HEK293 (cell line): ENCODE measurements around the gene ATP4A.

Source experiments
- GLI2 ChIP-seq: fragments of 450-650 bp; formaldehyde crosslinking; IDR thresholded peaks from 2 replicates; pipeline ENCODE4; 2017; ENCODE audit warnings: missing biosample characterization, missing genetic modification characterization, low read depth, borderline replicate concordance
- KLF1 ChIP-seq: fragments of 450-650 bp; formaldehyde crosslinking; IDR thresholded peaks from 2 replicates; pipeline ENCODE4 v1.5.1; 2016; ENCODE audit warnings: missing biosample characterization, missing genetic modification characterization
- KLF17 ChIP-seq: fragments of 450-650 bp; formaldehyde crosslinking; IDR thresholded peaks from 2 replicates; pipeline ENCODE4 v1.5.1; 2016; ENCODE audit warnings: missing biosample characterization, missing genetic modification characterization
- KLF7 ChIP-seq: fragments of 450-650 bp; formaldehyde crosslinking; IDR thresholded peaks from 2 replicates; pipeline ENCODE4 v1.5.1; 2016; ENCODE audit warnings: missing biosample characterization, missing genetic modification characterization, borderline replicate concordance
- SP2 ChIP-seq: fragments of 450-650 bp; formaldehyde crosslinking; IDR thresholded peaks from 2 replicates; pipeline ENCODE4 v1.5.1; 2016; ENCODE audit warnings: missing biosample characterization, missing genetic modification characterization
- SP3 ChIP-seq: fragments of 450-650 bp; formaldehyde crosslinking; IDR thresholded peaks from 2 replicates; pipeline ENCODE4 v1.5.1; 2016; ENCODE audit warnings: missing biosample characterization, missing genetic modification characterization
- WT1 ChIP-seq: fragments of 450-650 bp; formaldehyde crosslinking; IDR thresholded peaks from 2 replicates; pipeline ENCODE4 v1.5.1; 2016; ENCODE audit warnings: missing biosample characterization, missing genetic modification characterization
- YY2 ChIP-seq: fragments of 450-650 bp; formaldehyde crosslinking; IDR thresholded peaks from 2 replicates; pipeline ENCODE4 v1.5.1; 2016; ENCODE audit warnings: missing biosample characterization, missing genetic modification characterization
- ZBTB44 ChIP-seq: fragments of 450-650 bp; IDR thresholded peaks from 2 replicates; pipeline ENCODE4 v1.5.1; 2018; ENCODE audit warnings: missing biosample characterization, mild to moderate bottlenecking, missing genetic modification characterization
- ZNF138 ChIP-seq: fragments of 450-650 bp; formaldehyde crosslinking; IDR thresholded peaks from 2 replicates; pipeline ENCODE4 v1.5.1; 2016; ENCODE audit warnings: missing biosample characterization, missing genetic modification characterization, borderline replicate concordance
- ZNF335 ChIP-seq: fragments of 450-650 bp; formaldehyde crosslinking; conservative IDR thresholded peaks from 2 replicates; pipeline ENCODE4 v1.5.1; 2016; ENCODE audit warnings: missing biosample characterization, missing genetic modification characterization
- ZNF354C ChIP-seq: fragments of 450-650 bp; formaldehyde crosslinking; IDR thresholded peaks from 2 replicates; pipeline ENCODE4 v1.5.1; 2016; ENCODE audit warnings: missing biosample characterization, missing genetic modification characterization, low read depth, borderline replicate concordance
- ZNF596 ChIP-seq: fragments of 450-650 bp; IDR thresholded peaks from 2 replicates; pipeline ENCODE4 v1.5.0; 2018; ENCODE audit warnings: missing biosample characterization, mild to moderate bottlenecking, missing genetic modification characterization, moderate library complexity
- ZNF600 ChIP-seq: fragments of 450-650 bp; formaldehyde crosslinking; IDR thresholded peaks from 2 replicates; pipeline ENCODE4 v1.5.1; 2016; ENCODE audit warnings: missing biosample characterization, missing genetic modification characterization
- ZNF623 ChIP-seq: fragments of 450-650 bp; formaldehyde crosslinking; IDR thresholded peaks from 2 replicates; pipeline ENCODE4 v1.5.1; 2016; ENCODE audit warnings: missing biosample characterization, missing genetic modification characterization
- ZNF654 ChIP-seq: fragments of 450-650 bp; formaldehyde crosslinking; IDR thresholded peaks from 2 replicates; pipeline ENCODE4 v1.5.1; 2016; ENCODE audit warnings: low read depth, missing biosample characterization, missing genetic modification characterization
- ZNF76 ChIP-seq: fragments of 450-650 bp; formaldehyde crosslinking; IDR thresholded peaks from 2 replicates; pipeline ENCODE4; 2016; ENCODE audit warnings: low read depth, missing biosample characterization, missing genetic modification characterization, borderline replicate concordance
- ZNF837 ChIP-seq: fragments of 450-650 bp; formaldehyde crosslinking; IDR thresholded peaks from 2 replicates; pipeline ENCODE4 v1.5.1; 2016; ENCODE audit warnings: missing biosample characterization, missing genetic modification characterization
- TF ChIP-seq, protein P1 (sequence below): fragments of 450-650 bp; formaldehyde crosslinking; conservative IDR thresholded peaks from 2 replicates; pipeline ENCODE4 v1.5.1; 2016; ENCODE audit warnings: low read depth, missing biosample characterization, missing genetic modification characterization

Gene ATP4A

DNA sequence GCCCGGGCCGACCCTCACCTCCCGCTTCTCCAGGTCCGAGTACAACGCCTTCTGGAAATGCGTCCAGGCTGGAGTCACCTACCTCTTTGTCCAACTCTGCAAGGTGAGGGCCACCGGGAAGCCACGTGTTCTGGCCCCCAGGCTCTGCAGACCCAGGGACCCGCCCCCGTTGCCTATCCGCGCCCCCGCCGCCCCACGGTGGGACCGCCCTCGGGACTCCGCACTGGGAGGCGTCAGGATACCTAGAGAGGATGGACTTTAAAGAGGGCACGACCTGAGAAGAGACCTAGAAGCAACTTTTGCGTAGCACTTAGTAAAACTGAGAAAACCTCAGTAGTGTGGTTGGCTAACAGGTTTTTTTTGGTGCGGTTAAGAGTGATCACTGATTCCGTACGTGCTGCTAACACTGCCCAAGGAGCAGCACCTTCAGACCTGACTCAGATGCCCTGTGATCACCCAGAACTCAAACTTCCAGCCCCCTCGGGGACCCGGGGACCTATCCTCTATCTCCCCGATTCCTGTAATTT is 17.5 kb downstream of the ATP4A start (continued):
- TF ChIP-seq KLF17 (tag by site-specific recombination) (no peak), ZNF138 (no peak), ZNF354C (tag by site-specific recombination) (no peak), ZNF76 (tag by site-specific recombination) (no peak), ZNF335 (no peak), ZNF596 (tag by site-specific recombination) (no peak), SP2 (tag by site-specific recombination) (peak; percentile 44), ZBTB44 (no peak), YY2 (tag by site-specific recombination) (no peak), ZNF654 (tag by site-specific recombination) (no peak), KLF7 (tag by site-specific recombination) (no peak; the same call in 1 of the 2 replicates), WT1 (tag by site-specific recombination) (no peak), ZNF623 (tag by site-specific recombination) (no peak), GLI2 (tag by site-specific recombination) (no peak), ZNF600 (tag by site-specific recombination) (peak; percentile 62; the same call in 1 of the 2 replicates), ZNF837 (tag by site-specific recombination) (no peak), KLF1 (tag by site-specific recombination) (peak; percentile 60), SP3 (tag by site-specific recombination) (peak; percentile 89)
- TF ChIP-seq, protein P1, sequence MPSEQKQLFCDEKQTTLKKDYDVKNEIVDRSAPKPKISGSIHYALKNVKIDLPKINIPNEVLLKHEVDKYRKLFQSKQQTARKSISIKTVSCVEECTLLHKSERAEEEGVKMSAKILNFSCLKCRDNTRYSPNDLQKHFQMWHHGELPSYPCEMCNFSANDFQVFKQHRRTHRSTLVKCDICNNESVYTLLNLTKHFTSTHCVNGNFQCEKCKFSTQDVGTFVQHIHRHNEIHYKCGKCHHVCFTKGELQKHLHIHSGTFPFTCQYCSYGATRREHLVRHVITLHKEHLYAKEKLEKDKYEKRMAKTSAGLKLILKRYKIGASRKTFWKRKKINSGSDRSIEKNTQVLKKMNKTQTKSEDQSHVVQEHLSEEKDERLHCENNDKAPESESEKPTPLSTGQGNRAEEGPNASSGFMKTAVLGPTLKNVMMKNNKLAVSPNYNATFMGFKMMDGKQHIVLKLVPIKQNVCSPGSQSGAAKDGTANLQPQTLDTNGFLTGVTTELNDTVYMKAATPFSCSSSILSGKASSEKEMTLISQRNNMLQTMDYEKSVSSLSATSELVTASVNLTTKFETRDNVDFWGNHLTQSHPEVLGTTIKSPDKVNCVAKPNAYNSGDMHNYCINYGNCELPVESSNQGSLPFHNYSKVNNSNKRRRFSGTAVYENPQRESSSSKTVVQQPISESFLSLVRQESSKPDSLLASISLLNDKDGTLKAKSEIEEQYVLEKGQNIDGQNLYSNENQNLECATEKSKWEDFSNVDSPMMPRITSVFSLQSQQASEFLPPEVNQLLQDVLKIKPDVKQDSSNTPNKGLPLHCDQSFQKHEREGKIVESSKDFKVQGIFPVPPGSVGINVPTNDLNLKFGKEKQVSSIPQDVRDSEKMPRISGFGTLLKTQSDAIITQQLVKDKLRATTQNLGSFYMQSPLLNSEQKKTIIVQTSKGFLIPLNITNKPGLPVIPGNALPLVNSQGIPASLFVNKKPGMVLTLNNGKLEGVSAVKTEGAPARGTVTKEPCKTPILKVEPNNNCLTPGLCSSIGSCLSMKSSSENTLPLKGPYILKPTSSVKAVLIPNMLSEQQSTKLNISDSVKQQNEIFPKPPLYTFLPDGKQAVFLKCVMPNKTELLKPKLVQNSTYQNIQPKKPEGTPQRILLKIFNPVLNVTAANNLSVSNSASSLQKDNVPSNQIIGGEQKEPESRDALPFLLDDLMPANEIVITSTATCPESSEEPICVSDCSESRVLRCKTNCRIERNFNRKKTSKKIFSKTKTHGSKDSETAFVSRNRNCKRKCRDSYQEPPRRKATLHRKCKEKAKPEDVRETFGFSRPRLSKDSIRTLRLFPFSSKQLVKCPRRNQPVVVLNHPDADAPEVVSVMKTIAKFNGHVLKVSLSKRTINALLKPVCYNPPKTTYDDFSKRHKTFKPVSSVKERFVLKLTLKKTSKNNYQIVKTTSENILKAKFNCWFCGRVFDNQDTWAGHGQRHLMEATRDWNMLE, result no peak
